NCI-H2081 treated with DMSO at 0.1 percent for 48 hours (cell line): ENCODE results near the gene SNCB.

Experiments
- DNase-seq: peaks from one replicate; lab custom pipeline; 2025; lab: John Stamatoyannopoulos, UW

Gene SNCB

GRCh38 chr5:176644294-176644693 lies 14.0 kb upstream of the SNCB start:
- no peak for DNase-seq

DNA sequence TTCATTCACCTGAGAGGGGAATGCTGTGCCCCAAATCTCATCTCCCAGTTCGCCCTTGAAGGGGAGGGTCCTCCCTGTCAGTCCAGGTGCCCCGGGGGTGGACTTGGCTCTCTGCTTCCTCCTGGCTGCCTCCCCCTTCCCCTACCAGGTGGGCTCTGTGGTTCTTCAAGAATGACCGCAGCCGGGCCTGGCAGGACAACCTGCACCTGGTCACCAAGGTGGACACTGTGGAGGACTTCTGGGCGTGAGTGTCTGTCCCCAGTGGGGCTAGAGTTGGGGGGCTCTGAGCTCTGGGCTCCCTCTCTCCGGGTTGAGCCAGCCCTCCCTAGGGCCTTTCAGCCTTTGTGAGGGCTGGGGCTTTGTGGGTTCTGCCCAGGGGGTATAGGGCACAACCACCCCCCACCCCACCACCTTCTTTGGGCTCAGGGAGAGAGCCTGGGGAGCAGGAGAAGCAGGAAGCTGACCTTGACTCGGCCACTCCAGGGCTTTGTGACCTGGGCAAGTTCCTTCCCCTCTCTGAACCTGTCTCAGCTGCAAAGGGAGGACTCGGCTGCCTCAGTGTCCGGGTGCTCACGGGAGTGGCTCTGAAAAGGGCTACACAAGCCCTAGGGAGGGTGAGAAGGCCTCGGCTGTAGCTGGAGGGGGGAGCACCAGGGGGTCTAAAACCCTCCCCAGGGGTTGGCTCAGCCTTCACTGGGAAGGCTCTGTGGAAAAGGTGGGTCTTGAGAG lies 13.3 kb upstream of the SNCB start:
- no peak for DNase-seq

DNA sequence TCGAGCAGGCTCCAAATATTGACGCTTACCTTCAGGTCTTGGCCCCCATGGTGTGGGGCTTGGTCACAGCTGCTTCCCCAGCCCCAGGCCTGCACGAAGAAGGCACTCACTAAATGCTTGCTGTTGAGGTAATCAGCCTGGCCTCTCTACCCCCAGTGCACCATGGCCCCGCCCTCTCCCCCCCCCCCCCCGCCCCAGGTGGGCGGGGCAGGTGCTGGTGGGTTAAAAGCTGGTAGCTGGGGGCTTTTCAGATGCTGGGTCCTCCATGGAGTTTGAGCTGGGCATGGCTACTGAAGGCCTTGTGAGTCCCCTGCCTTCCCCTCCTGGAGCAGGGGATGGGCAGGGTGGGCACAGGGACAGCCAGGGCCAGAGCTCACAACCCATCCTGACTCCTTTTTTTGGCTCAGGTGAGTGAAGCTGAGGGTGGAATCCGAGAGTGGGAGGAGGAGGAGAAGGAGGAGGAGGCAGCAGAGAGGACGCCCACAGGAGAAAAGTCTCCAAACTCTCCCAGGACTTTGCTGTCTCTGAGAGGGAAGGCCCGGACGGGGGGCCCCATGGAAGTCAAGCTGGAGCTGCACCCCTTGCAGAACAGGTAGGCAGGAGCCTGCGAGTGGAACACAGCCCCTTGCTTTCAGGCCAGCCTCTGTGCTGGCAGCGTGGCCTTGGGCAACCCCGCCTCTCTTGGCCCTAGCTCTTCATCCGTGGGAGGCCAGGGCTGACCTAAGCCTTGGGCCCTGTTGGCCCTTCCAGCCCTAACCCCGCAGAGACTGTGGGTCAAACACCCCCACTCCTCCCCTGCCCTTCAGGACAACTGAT lies 12.5 kb upstream of the SNCB start:
- no peak for DNase-seq

DNA sequence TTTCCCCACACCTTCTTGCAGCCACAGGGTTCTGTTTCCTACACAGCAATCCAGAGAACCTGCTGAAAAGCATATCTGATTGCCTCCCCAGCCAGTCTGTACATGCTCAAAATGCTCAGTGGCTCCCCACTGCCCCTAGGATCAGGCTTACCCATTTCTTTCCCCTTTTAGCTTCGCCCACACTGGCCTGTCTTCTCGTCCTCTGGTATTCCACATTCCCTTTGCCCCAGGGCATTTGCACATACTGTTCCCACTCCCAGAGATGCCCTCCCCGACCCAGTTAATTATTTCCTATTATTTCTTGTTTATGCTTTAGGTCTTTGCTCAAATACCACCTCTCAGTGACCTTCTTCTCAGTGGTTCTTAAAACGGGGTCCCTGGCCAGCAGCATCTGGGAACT lies 10.3 kb upstream of the SNCB start:
- no peak for DNase-seq

GRCh38 chr5:176639981-176640380 lies 9.6 kb upstream of the SNCB start:
- no peak for DNase-seq

GRCh38 chr5:176639208-176639607 lies 8.9 kb upstream of the SNCB start:
- no peak for DNase-seq

DNA sequence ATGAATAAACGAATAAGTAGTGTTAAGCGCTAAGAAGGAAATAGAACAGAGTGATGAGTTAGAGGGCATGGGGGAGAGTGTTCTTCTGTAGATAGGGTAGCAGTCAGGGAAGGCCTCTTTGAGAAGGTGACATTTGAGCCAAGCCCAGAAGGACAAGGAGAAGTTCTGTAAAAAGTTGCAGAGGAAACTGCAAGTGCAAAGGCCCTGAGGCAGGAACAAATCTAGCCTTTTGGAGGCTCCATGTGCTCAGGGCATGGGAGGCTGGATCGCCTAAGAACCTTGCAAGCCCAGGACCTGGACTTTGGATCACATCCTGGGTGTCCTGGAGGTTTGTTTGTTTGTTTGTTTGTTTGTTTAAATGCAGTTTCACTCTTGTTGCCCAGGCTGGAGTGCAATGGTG lies 8.1 kb upstream of the SNCB start:
- no peak for DNase-seq

- DNase-seq: no peak
Measured at GRCh38 chr5:176637556-176637955, 7.2 kb upstream of the SNCB start.

- DNase-seq: no peak
Measured at GRCh38 chr5:176636426-176636825, 6.1 kb upstream of the SNCB start.

GRCh38 chr5:176633598-176633997 lies 3.3 kb upstream of the SNCB start:
- no peak for DNase-seq

GRCh38 chr5:176632745-176633144 lies 2.4 kb upstream of the SNCB start:
- no peak for DNase-seq

- DNase-seq: no peak
Measured at GRCh38 chr5:176631383-176632200, 1.3 kb upstream of the SNCB start.

- DNase-seq: no peak
Measured at GRCh38 chr5:176630681-176631222, 418 bp upstream of the SNCB start.

DNA sequence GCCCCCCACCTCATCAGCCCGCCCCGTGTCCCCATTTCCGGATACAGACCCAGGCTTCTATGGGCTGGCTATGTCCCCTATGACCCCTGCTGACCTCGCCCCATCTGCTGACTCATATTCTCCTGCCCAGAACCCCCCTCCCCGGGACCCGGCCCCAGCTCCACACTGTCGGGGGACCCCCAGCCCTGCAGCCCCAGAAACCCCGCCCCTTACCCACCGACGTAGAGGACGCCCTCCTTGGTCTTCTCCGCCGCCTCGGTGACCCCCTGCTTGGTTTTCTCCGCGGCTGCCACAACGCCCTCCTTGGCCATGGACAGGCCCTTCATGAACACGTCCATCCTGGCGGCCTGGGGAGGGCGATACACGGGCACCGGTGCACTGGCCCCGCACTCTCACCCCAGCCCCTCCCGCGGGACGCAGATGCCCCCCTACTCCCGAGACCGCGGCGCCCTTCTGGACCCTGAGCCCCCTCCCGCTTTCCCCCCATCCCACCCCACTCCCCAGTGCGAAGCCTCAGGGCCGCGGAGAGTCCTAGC lies 949 bp downstream of the SNCB start:
- DNase-seq: no peak

- no peak for DNase-seq
Measured at GRCh38 chr5:176628406-176629228, 1.7 kb downstream of the SNCB start.

DNA sequence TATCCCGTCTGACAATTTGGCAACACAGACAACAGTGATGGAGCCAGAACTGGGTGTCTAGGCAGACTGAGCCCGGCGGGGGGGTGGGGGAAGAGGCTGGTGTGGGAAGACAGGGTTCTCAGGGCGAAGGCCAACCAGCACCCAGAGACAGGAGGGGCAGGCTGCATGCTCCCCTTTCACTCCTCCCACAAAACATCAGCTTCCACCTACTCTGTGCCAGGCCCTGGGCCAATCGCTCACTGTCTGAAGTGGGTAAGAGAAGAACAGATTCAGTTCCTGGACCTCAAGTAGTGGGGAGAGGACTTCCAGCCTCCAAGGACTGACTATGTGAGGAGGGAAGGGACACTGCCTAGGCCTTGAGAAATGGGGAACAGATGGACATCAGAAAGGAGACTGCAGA lies 2.8 kb downstream of the SNCB start:
- DNase-seq: no peak

- DNase-seq: no peak
Measured at GRCh38 chr5:176626876-176627236, 3.5 kb downstream of the SNCB start.

DNA sequence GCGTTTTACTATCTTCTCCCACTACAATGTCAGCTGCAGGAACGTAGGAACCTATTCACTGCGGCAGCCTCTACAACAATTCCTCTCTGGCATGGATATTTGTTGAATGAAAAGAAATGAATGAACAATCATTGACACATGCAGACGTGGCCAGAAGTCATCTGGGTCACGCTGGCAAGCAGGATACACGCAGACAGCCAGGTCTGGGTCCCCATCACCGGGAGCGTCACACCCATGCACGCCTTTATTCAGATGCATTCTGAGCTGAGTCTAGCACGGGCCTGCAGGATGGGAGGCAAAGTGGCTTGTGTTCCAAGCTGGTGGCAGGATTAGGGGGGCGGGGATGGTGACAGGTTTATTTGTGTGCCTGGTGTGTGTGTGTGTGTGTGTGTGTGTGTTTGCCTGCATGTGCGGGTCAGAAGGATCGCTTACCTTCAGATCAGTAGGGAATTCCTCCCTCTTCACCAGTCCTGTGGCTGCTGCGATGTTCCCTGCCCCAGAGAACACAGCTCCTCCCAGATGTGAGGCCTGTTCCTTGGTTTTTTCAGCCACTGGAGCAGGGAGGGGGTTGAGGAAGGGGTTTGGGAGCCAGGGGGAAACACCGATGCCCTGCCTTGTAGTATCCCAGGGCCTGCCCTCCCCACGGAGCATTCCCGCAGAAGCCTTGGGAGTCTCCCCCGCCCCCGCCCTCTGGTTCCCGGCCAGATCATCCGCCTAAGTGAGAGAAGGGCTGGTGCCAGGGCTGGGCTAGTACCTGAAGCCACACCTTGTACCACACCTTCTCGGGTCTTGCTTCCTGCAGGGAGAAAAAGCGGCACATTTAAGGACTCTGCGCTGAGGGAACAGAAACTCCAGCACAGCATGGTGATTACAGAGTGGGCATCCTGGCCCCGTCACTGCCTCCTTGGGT lies 4.1 kb downstream of the SNCB start:
- DNase-seq: no peak

DNA sequence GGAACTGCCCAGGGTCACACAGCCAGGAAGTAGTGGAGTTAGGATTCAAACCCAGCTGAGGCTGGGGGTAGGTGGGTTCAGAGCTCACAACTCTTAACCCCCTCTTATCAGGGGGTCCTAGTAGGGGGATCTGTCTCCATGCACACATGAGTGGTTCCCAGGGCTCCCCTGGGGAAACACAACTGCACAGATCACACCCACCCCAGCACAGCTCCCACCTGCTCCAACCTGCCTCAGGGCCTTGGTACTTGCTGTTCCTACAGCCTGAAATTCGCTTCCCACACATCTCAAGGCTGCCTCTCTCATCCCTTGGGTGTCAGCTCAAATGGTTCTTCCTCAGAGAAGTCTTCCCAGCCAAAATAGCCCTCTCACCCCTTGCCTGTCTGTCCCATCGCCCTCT lies 4.8 kb downstream of the SNCB start:
- DNase-seq: no peak

GRCh38 chr5:176624938-176625337 lies 5.4 kb downstream of the SNCB start:
- no peak for DNase-seq
